Medulla oblongata (tissue), 1 donor: Measurements from ENCODE around the gene HIGD2A.
A peak's percentile ranks its signal among the peaks of the same experiment; 100 is the strongest.

Source experiments
- DNase-seq: peaks from one replicate; pipeline ENCODE4 v3.0.0-alpha.2; 2015; ENCODE audit errors: extremely low spot score

The HIGD2A gene

DNA sequence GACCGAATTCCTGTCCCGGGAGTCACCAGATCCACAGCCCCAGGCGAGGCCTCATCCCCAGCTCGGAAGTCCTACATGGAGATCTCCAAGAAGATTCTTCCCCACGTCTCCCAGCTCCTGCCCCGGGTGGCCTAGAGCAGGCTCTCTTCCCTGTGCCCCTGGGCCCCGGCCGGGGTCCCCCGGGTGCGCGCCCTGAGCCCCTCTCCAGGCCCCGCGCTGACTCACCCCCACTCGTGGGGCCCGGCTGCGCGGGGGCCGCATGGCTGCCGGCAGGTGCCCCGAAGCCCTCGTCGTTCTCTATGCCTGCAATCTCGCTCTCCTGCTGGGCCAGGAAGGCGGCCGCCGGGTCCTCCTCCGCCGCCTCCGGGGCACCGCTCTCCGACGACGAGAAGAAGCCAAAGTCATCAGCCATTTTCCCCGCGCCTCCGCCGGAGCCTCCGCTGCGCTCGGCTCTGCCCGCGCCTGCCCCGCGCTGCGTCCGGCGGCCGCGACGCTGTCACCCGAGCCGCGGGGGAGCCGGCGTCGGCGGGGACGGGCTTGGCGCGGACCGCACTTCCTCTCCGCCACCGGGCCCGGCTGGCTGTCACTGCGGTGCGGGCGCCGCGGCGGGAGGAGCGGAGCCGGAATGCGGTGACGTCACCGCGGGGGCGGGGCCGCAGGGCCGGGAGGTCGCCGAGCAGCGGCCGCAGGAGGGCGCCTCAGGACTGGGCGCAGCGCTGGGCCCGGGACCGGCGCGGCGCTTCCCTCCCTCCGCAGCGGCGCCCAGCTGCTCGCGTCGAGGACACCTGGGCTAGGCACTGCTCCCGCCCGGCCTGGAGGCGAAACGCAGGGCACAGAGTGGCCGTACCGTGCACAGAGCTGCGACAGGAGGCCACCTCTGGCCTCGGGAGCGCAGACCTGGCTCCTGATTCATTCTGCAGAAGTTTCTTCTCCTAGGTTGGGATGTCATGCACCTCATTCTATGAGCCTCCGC lies 27.7 kb downstream of the HIGD2A start, which contains the start of gene CLTB:
Gene CLTB, minus strand, starts transcription at position 588 of the 973 bp plus-strand sequence. Its CDS starts 176 bp downstream, at position 412.
- peak; percentile 93 for DNase-seq

DNA sequence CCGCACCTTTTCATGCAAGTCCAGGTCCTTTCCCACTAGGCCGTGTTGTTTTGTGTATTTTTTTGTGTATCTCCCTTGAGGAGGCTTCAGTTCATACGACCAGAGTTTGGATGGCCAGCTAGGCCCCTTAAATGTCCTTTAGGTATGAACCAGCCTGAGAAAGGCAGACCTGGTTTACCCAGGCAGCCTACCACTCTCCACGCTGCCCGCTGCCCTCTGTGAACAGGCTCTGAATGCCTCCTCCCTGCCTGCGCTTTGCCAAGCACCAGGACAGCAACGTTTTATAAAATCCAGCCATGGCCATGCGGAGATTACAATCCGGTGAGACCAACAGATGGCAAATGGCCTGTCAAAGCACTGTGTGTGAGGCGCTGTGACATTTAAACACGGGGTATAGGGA lies 28.4 kb downstream of the HIGD2A start:
- no peak for DNase-seq

DNA sequence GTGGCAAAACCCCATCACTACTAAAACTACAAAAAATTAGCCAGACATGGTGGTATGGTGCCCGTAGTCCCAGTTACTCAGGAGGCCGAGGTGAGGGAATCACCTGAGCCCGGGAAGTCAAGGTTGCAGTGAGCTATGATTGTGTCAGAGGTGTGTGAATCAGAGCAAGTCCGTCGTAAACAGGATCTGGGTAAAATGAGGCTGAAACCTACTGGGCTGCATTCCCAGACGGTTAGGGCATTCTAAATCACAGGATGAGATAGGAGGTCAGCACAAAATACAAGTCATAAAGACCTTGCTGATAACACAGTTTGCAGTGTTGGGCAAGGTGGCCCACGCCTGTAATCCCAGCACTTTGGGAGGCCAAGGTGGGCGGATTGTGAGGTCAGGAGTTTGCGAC lies 29.7 kb downstream of the HIGD2A start:
- DNase-seq, result no peak

DNA sequence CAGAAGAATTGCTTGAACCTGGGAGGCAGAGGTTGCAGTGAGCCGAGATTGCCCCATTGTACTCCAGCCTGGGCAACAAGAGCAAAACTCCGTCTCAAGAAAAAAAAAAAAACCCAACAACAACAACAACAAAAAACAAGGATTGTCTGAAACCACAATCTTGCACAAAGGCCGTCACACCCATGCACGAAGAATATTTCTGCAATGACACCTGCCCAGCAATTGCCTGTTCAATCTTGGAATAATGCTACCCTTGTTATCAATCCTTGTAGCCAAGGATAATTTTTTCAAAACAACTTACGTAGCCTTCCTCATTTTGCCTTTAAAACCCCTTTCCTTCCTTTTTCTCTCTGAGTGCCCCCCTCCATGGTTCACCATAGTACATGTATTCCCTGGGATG lies 31.5 kb downstream of the HIGD2A start:
- DNase-seq, result no peak

DNA sequence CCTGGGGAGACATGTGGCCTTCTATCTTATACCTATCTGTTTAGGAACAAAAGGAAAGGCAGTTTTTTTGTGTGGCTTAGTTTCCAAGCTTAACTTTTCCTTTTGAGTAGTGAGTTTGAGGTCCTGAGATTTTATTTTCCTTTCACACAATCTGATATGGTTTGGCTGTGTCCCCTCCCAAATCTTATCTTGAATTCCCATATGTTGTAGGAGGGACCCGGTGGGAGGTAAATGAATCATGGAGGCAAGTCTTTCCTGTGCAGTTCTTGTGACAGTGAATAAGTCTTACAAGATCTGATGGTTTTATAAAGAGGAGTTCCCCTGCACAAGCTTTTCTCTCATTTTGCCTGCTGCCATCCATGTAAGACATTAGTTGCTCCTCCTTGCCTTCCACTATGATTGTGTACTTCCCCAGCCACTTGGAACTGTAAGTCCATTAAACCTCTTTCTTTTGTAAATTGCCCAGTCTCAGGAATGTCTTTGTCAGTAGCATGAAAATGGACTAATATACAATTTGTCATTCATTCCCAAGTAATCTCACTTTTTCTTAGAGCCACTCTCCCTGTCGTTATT lies 32.5 kb downstream of the HIGD2A start:
- DNase-seq, result no peak

DNA sequence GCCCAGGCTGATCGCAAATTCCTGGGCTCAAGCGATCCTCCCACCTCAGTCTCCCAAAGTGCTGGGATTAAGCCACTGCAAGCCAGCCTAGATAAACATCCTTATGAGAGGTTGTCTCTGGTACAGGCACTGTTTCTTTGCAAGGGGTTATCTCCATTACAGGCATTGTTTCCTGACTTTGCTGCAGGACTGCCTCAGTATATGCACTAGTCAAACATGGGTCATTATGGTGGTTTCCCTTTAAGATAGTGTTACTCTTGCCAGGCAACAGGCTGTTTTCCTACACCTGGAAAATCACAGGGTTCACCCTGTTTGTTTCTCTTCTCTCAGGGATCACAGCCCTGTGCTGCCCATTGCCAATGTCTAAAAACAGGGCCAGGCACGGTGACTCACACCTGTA lies 35.6 kb downstream of the HIGD2A start:
- DNase-seq, result no peak

DNA sequence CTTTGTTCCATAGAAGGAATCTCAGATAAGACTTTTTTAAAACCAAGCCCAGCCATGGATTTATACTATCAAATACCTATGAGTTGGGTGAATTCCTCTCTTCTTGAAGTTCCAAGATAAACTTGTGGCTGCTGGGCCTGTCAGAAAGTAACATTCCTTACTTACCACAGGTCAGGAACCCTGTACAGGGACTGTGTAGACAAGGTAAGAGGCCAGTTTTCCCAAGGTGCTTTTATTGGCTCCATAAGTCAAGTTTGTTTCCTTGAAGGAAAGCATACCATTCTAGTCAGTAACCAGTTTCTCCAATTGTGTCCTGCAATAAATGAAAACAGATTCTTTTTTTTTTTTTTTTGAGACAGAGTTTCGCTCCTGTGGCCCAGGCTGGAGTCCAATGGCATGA lies 36.6 kb downstream of the HIGD2A start:
- no peak for DNase-seq

DNA sequence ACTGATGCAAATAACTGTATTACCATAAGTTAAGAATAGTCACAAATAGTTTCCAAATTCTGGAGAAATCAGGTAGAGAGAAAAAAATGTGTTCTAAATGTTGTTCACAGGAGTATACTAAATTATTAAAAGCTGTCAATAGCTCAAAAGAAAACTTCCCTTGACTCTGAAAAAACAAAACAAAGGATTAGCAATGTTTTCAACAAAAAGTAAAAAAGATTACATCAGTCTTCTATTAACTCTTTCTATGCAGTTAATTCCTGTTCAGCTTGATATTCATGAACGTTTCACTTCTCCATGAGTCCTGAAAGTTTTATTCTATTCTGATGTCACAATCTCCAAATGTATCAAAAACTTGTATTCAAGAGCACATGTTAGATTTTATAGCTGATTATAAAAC lies 37.2 kb downstream of the HIGD2A start:
- DNase-seq, result no peak

DNA sequence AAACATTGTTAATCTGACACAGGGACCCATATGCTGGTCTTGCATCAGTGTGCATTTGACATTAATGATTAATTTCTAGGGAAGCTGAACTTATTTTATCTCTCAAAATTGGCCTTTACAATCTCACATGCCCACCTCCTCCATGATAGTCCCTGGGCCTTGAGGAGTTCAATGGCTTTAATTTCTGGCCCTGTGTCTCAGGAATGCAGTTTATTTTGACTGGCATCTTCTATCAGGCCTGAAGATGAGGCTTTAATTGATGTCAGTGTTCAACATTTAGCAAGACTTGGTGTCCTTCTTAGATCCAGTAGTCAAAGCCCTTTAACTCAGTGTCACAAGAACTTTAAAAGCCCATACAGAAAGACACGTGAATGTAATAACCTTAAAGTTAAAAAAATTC lies 38.3 kb downstream of the HIGD2A start:
- DNase-seq, result no peak

DNA sequence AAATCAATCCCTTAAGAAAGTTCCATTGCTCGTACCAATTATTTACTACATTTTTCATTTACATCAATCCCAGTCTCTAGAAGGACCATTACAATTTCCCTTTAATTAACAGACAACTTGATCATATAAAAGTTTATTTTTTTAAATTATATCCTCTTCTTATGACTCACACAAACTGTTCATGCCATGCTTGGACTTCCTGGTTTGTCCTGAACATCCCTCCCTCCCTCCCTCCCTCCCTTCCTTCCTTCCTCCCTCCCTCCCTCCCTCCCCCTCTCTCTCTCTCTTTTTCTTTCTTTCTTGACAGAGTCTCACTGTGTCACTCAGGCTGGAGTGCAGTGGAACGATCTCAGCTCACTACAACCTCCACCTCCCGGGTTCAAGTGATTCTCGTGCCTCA lies 39.4 kb downstream of the HIGD2A start:
- no peak for DNase-seq

DNA sequence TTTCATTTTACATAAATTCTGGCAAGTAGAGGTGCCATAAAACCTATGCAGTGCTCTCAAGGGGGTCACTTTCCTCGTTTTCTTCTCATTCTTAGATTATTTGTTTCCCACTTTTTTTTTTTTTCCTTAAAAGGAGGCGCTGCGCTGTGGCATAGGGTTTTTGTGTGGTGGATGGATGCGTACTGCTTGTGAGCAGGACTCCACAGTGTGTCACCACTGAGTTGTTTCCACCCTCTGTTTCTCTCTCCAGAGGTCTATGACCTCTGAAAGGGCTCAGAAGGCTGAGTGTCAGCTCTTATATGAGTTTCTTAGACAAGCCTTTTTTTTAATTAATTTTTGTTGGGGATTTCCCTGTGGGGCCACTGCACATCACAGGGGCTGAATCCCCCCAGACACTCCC lies 41.4 kb downstream of the HIGD2A start:
- DNase-seq, result no peak

DNA sequence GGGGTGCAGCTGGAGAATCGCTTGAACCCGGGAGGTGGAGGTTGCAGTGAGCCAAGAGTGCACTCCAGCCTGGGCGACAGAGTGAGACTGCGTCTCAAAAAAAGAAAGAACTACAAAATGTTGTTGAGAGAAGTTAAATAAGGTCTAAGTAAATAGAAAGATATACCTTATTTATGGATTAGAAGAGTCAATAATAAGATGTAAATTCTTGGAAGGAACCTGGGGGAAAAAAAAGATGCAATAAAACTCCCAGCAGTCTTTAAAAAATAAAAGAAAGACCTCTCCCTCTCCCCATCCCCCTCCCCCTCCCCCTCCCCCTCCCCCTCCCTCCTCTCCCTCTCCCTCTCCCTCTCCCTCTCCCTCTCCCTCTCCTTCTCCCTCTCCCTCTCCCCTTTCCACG lies 44.2 kb downstream of the HIGD2A start:
- DNase-seq, result no peak

DNA sequence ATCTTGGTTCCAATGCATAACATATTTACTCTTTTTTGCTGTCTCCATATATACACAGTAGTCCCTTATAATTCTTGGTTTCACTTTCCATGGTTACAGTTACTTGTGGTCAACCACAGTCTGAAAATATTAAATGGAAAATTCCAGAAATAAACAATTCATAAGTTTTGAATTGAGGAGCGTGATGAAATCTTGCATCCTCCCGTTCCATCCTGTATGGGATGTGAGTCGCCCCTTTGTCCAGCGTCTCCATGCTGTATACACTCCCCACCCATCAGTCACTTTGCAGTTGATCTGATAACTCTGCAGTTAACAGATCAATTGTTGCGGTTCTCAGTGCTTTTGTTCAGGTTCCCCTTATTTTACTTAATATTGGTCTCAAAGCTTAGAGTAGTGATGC lies 48.1 kb downstream of the HIGD2A start:
- no peak for DNase-seq

DNA sequence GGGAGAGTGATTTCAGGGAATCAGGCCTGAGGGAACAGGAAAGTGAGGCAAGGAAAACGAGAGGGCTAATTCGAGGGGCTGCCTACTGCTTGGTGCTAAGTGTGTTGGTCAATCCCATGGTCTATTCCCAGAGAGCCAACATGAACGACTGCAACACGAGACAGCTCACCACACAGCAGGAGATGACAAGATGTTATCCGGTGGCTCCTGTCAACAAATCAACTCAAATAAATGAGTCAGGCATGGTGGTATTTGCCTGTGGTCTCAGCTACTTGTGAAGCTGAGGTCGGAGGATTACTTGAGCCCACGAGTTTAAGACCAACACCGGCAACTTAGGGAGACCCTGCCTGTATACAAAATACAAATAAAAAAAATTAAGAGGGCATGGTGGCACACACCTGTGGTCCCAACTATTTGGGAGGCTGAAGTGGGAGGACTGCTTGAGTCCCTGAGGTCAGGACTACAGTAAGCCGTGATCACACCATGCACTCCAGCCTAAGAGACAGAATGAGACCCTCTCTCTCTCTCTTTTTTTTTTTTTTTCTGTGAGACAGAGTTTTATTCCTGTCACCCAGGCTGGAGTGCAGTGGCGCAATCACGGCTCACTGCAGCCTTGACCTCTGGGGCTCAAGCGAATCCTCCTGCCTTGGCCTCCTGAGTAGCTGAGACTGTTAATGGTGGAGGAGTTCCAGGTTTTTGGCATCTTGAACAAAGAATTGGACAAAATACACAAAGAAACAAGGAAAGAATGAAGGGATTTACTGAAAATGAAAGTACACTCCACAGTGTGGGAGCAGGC lies 50.6 kb downstream of the HIGD2A start:
- no peak for DNase-seq
